Mesodermal cell (in vitro differentiated cells): ENCODE results near the gene GALNT7.

Source experiments
- H3K27ac ChIP-seq: 2 replicates; pipeline ENCODE4 v1.7.0; 2013; ENCODE audit warnings: mild to moderate bottlenecking, low read depth, low read length, moderate library complexity; ENCODE audit not compliant: severe bottlenecking
- H3K36me3 ChIP-seq: 2 replicates; pipeline ENCODE4 v1.7.1; 2013; ENCODE audit warnings: mild to moderate bottlenecking, low read length, moderate library complexity; ENCODE audit not compliant: control insufficient read depth, insufficient read depth
- H3K4me1 ChIP-seq: one replicate; pipeline ENCODE4 v1.7.1; 2013; ENCODE audit warnings: mild to moderate bottlenecking, low read length; ENCODE audit not compliant: insufficient read depth, control insufficient read depth, poor library complexity, severe bottlenecking
- H3K4me3 ChIP-seq: 2 replicates; pipeline ENCODE4 v1.7.0; 2013; ENCODE audit warnings: low read length, control low read depth, mild to moderate bottlenecking; ENCODE audit not compliant: insufficient read depth, poor library complexity, severe bottlenecking; ENCODE audit errors: extremely low read depth
- H3K9me3 ChIP-seq: 2 replicates; pipeline ENCODE4 v1.7.1; 2013; ENCODE audit warnings: mild to moderate bottlenecking, low read length, moderate library complexity; ENCODE audit not compliant: control insufficient read depth
- WGBS, 2 experiments: methylation state at CpG; one replicate each; pipeline ENCODE4 v1.1.5; 2013; ENCODE audit warnings: missing lambda C conversion rate in 2 of 2; ENCODE audit not compliant: insufficient coverage in 2 of 2; 5-methylcytosine and 5-hydroxymethylcytosine counted together

The GALNT7 gene

DNA sequence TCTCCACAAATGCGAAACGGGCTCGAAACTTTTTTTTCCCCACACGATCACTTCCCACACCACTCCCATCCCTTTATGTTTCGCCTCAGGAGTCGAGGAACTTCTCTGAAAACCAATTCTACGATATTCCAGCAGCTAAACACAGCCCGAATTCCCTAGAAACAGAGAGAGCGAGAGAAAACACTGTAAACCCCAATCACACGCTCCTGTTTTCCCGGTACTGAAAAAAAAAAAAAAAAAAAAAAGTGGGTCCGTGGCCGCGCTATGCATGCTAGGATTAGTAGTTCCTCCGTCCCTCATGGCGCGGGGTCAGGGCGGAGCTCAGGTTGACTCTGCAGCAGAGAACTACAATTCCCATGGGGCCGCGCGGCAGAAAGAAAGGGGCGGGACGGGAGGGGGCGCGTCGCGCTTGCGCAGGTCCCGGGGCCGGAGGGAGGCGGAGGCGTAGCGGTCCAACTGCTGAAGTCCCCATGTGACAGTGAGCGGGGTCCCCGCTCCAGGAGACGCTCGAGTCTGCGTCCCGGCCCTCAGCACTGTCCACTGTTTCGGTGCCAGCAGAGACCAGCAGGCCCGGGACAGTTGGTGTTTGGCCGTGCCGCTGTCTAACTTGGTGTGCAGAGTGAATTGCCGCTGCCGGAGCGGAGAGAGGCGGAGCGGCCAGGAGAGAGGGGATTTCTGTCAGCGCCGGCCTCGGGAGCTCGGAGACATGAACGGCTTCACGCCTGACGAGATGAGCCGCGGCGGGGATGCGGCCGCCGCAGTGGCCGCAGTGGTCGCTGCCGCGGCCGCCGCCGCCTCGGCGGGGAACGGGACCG is 202.1 kb downstream of the GALNT7 start, which contains the start of gene SAP30:
TSS of gene SAP30 (plus strand) at position 478 of the 815 bp plus-strand sequence. CDS start at position 707, 229 bp downstream.
- Histone ChIP-seq H3K4me1 (peaks cover 4% of the 10 kb centered on the region), H3K36me3 (peaks cover 4% of the 10 kb centered on the region), H3K4me3 (peak within 1 kb of the TSS; percentile 77), H3K27ac (peak within 1 kb of the TSS; percentile 84), H3K9me3 (no peaks in the 10 kb centered on the region)
- 1% methylated on average over 53 to 57 of the region's 72 CpGs for WGBS, 2 experiments

DNA sequence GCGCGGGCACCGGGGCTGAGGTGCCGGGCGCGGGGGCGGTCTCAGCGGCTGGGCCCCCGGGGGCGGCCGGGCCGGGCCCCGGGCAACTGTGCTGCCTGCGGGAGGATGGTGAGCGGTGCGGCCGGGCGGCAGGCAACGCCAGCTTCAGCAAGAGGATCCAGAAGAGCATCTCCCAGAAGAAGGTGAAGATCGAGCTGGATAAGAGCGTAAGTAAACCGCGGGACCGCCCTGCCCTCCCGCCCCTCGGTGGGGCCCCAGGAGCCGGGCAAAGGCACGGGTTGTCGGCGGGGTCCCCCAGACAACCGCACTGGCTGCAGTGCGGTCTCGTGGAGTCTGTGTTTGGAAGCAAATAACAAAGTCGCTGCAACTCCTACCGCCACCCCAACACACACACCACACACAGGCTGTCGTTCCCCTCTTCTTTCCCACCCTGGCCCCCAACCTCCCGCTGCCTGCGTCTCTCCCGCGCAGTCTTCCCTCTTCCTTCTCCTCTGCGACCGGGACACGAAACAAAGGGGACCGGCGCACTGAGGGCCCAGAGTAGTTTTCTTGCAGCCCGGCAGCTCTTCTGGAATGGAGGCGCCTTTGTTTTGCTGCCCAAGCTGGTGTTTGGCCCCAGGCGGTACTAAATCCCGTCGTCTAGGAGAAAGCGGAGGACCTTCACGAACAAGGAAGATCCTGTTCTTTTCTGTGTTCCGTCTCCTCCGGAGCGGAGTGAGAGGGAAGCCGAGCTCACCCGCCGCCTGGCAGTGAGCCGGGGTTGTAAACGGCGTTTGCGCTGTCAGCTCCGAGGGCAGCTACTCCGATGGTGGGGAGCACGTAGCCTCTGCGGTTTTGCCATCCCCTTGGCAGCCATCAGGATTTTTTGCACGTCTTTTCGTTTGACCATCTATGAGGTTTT is 202.9 kb downstream of the GALNT7 start:
- no peaks in the 10 kb centered on the region for H3K9me3 ChIP-seq
- H3K4me1 ChIP-seq: peaks cover 4% of the 10 kb centered on the region
- WGBS, 2 experiments: 0% methylated on average over 52 to 59 of the region's 68 CpGs
- H3K27ac ChIP-seq: peak overlapping the region; percentile 84
- peak overlapping the region; percentile 77 for H3K4me3 ChIP-seq
- H3K36me3 ChIP-seq: peaks cover 4% of the 10 kb centered on the region
